ENCODE measurements around the gene ICAM4. TPM values are rescaled to one million over a fixed set of nuclear protein-coding genes. Genes with fewer than 3 reads are reported as not detected.

The ICAM4 gene
- total RNA-seq, 1 donor from 2014 or later: 5.3 TPM

- peak overlapping the region; percentile 58 for H3K27ac Mint-ChIP-seq
- DNase-seq (ENCODE audit: extremely low spot score, unreplicated experiment): no peak
- H3K4me1 Mint-ChIP-seq (ENCODE audit: unreplicated experiment): no peaks in the 10 kb centered on the region
- H3K36me3 Mint-ChIP-seq: peaks cover 12% of the 10 kb centered on the region
- no peaks in the 10 kb centered on the region for H3K9me3 Mint-ChIP-seq
- no peak overlapping the region for H3K4me3 Mint-ChIP-seq
- no peaks in the 10 kb centered on the region for H3K27me3 Mint-ChIP-seq
- TF ChIP-seq CTCF (conservative IDR thresholded peaks at IDR 0.05): no peak
These were observed 26.6 kb upstream of the ICAM4 start for GRCh38 chr19:10260141-10260584.

- no peak for TF ChIP-seq CTCF (conservative IDR thresholded peaks at IDR 0.05)
- H3K4me3 Mint-ChIP-seq: no peak overlapping the region
- no peak overlapping the region for H3K27ac Mint-ChIP-seq
- H3K27me3 Mint-ChIP-seq: no peaks in the 10 kb centered on the region
- DNase-seq (ENCODE audit: extremely low spot score, unreplicated experiment): no peak
- H3K36me3 Mint-ChIP-seq: peaks cover under 1% of the 10 kb centered on the region
- no peaks in the 10 kb centered on the region for H3K9me3 Mint-ChIP-seq
- no peaks in the 10 kb centered on the region for H3K4me1 Mint-ChIP-seq (ENCODE audit: unreplicated experiment)
These were observed 24.0 kb upstream of the ICAM4 start for GRCh38 chr19:10262771-10263170.

GRCh38 chr19:10266706-10267105, 20.0 kb upstream of the ICAM4 start:
- Mint-ChIP-seq H3K27me3 (peaks cover 34% of the 10 kb centered on the region), H3K4me1 (ENCODE audit: unreplicated experiment) (no peaks in the 10 kb centered on the region), H3K36me3 (no peaks in the 10 kb centered on the region), H3K27ac (no peak overlapping the region), H3K4me3 (no peak overlapping the region), H3K9me3 (no peaks in the 10 kb centered on the region)
- no peak for TF ChIP-seq CTCF (conservative IDR thresholded peaks at IDR 0.05)
- no peak for DNase-seq (ENCODE audit: extremely low spot score, unreplicated experiment)

- no peak for TF ChIP-seq CTCF (conservative IDR thresholded peaks at IDR 0.05)
- Mint-ChIP-seq H3K27ac (no peak overlapping the region), H3K36me3 (no peaks in the 10 kb centered on the region), H3K4me3 (no peak overlapping the region), H3K9me3 (no peaks in the 10 kb centered on the region), H3K4me1 (ENCODE audit: unreplicated experiment) (no peaks in the 10 kb centered on the region), H3K27me3 (peaks cover 46% of the 10 kb centered on the region)
- DNase-seq (ENCODE audit: extremely low spot score, unreplicated experiment): no peak
These were observed 18.7 kb upstream of the ICAM4 start for GRCh38 chr19:10268071-10268470.

- Mint-ChIP-seq H3K4me1 (ENCODE audit: unreplicated experiment) (no peaks in the 10 kb centered on the region), H3K27ac (no peak overlapping the region), H3K27me3 (peaks cover 52% of the 10 kb centered on the region)
These were observed 17.2 kb upstream of the ICAM4 start for GRCh38 chr19:10269333-10270179.

More at GRCh38 chr19:10269333-10270179, 17.2 kb upstream of the ICAM4 start:
- Mint-ChIP-seq H3K9me3 (no peaks in the 10 kb centered on the region), H3K36me3 (no peaks in the 10 kb centered on the region), H3K4me3 (peak overlapping the region; percentile 71)
- peak; percentile 97 for TF ChIP-seq CTCF (conservative IDR thresholded peaks at IDR 0.05)
- DNase-seq (ENCODE audit: extremely low spot score, unreplicated experiment): peak; percentile 87

Measured in type B pancreatic cell (in vitro differentiated cells).